T1000 (cell line): Measurements from ENCODE around the gene ALOX5AP.

ENCODE experiments used
- DNase-seq: peaks from one replicate; lab custom pipeline; 2025; ENCODE audit warnings: mixed read lengths; lab: John Stamatoyannopoulos, UW

ALOX5AP gene

GRCh38 chr13:30714629-30715371 lies 20.5 kb upstream of the ALOX5AP start:
- DNase-seq, result no peak

GRCh38 chr13:30715372-30715756 lies 20.0 kb upstream of the ALOX5AP start:
- DNase-seq, result no peak

GRCh38 chr13:30715837-30716236 lies 19.5 kb upstream of the ALOX5AP start:
- DNase-seq, result no peak

GRCh38 chr13:30718661-30719524 lies 16.4 kb upstream of the ALOX5AP start:
- DNase-seq, result no peak

- DNase-seq, result no peak
Observed at GRCh38 chr13:30719525-30719914, 15.8 kb upstream of the ALOX5AP start.

GRCh38 chr13:30720172-30720869 lies 15.0 kb upstream of the ALOX5AP start:
- DNase-seq, result no peak

GRCh38 chr13:30721936-30722335 lies 13.4 kb upstream of the ALOX5AP start:
- no peak for DNase-seq

- no peak for DNase-seq
Observed at GRCh38 chr13:30722361-30722760, 13.0 kb upstream of the ALOX5AP start.

- DNase-seq, result no peak
Observed at GRCh38 chr13:30724778-30725177, 10.6 kb upstream of the ALOX5AP start.

GRCh38 chr13:30725326-30726085 lies 9.8 kb upstream of the ALOX5AP start:
- DNase-seq, result no peak

GRCh38 chr13:30726192-30726591 lies 9.2 kb upstream of the ALOX5AP start:
- DNase-seq, result no peak

GRCh38 chr13:30727491-30728355 lies 7.6 kb upstream of the ALOX5AP start:
- DNase-seq, result no peak

GRCh38 chr13:30729801-30730200 lies 5.5 kb upstream of the ALOX5AP start:
- no peak for DNase-seq

- no peak for DNase-seq
Observed at GRCh38 chr13:30730526-30730925, 4.8 kb upstream of the ALOX5AP start.

GRCh38 chr13:30731361-30732045 lies 3.8 kb upstream of the ALOX5AP start:
- no peak for DNase-seq

GRCh38 chr13:30732046-30732390 lies 3.3 kb upstream of the ALOX5AP start:
- DNase-seq, result no peak

- no peak for DNase-seq
Observed at GRCh38 chr13:30734439-30734838, 904 bp upstream of the ALOX5AP start.

- DNase-seq, result no peak
Observed at GRCh38 chr13:30735872-30736175, 481 bp downstream of the ALOX5AP start.

- no peak for DNase-seq
Observed at GRCh38 chr13:30736461-30737320, 1.3 kb downstream of the ALOX5AP start.
